SK-N-SH (cell line): ENCODE results near the gene TSC2.

Source experiments
- CTCF ChIP-seq: fragments of 200-600 bp; sonication (generic); IDR thresholded peaks from 2 replicates; pipeline ENCODE4 v1.6.1; 2017; ENCODE audit warnings: antibody characterized with exemption, mild to moderate bottlenecking, moderate library complexity
- MAX ChIP-seq: IDR thresholded peaks from 2 replicates; pipeline ENCODE4 v1.4.0; 2012; ENCODE audit warnings: low read depth
- NRF1 ChIP-seq: IDR thresholded peaks from 2 replicates; pipeline ENCODE4 v1.6.1; 2012; ENCODE audit warnings: low read depth, mild to moderate bottlenecking, low read length
- POLR2AphosphoS5 ChIP-seq: IDR thresholded peaks from 2 replicates; pipeline ENCODE4 v1.6.1; 2012; ENCODE audit warnings: low read depth, low read length
- TCF12 ChIP-seq: IDR thresholded peaks from 2 replicates; pipeline ENCODE4 v1.4.0; 2012
- TEAD4 ChIP-seq: IDR thresholded peaks from 2 replicates; pipeline ENCODE4 v1.4.0; 2012; ENCODE audit warnings: mild to moderate bottlenecking, borderline replicate concordance; ENCODE audit not compliant: insufficient read depth

GRCh38 chr16:2060346-2060745 is 12.6 kb downstream of the TSC2 start:
- no peak for TF ChIP-seq CTCF
- no peak for TF ChIP-seq POLR2AphosphoS5
- no peak for TF ChIP-seq NRF1
- TF ChIP-seq TEAD4, result no peak
- no peak for TF ChIP-seq TCF12
- TF ChIP-seq MAX, result no peak
